Adrenal gland (tissue), 5 donors: ENCODE data around the gene NUP62CL.

ENCODE experiments used
- POLR2A ChIP-seq, 2 donors: fragments of 450-650 bp; IDR thresholded peaks; one replicate each; pipeline ENCODE4 v1.6.1; 2017; ENCODE audit warnings: antibody characterized with exemption in 2 of 2, mild to moderate bottlenecking in 2 of 2, moderate library complexity in 1 of 2
- TF ChIP-seq, protein P1 (sequence below), 6 experiments: fragments of 450-650 bp in 4 of 6; fragments of 200-600 bp in 2 of 6; sonication (generic) in 1 of 6; IDR thresholded peaks; 1 replicate in 5 of 6; 2 replicates in 1 of 6; pipeline versions ENCODE4 v1.5.1 to v1.8.0; 2016 to 2021; ENCODE audit warnings: antibody characterized with exemption in 6 of 6, mild to moderate bottlenecking in 2 of 6, moderate library complexity in 1 of 6
- donor health status: DM: no; HTN: no; CAD: no.

GRCh38 chrX:107199491-107199890 lies 6.7 kb downstream of the NUP62CL start:
- TF ChIP-seq, protein P1, sequence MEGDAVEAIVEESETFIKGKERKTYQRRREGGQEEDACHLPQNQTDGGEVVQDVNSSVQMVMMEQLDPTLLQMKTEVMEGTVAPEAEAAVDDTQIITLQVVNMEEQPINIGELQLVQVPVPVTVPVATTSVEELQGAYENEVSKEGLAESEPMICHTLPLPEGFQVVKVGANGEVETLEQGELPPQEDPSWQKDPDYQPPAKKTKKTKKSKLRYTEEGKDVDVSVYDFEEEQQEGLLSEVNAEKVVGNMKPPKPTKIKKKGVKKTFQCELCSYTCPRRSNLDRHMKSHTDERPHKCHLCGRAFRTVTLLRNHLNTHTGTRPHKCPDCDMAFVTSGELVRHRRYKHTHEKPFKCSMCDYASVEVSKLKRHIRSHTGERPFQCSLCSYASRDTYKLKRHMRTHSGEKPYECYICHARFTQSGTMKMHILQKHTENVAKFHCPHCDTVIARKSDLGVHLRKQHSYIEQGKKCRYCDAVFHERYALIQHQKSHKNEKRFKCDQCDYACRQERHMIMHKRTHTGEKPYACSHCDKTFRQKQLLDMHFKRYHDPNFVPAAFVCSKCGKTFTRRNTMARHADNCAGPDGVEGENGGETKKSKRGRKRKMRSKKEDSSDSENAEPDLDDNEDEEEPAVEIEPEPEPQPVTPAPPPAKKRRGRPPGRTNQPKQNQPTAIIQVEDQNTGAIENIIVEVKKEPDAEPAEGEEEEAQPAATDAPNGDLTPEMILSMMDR (IDR thresholded peaks at IDR 0.05), result no peak
- TF ChIP-seq POLR2A (IDR thresholded peaks at IDR 0.05), result no peak
